ENCODE results near the gene PRDM5.

The PRDM5 gene

GRCh38 chr4:120672558-120673147, 249.9 kb downstream of the PRDM5 start:
- no peak overlapping the region for H3K27ac ChIP-seq
- TF ChIP-seq CTCF (IDR thresholded peaks at IDR 0.05; ENCODE audit: low read depth, low read length): no peak
- DNase-seq: no peak
- H3K36me3 ChIP-seq: no peaks in the 10 kb centered on the region
- H3K9me3 ChIP-seq (ENCODE audit: severe bottlenecking): peaks cover 2% of the 10 kb centered on the region
- H3K4me3 ChIP-seq (ENCODE audit: low read depth, low read length): no peak overlapping the region
- no peaks in the 10 kb centered on the region for H3K27me3 ChIP-seq (ENCODE audit: insufficient read depth, low read depth, severe bottlenecking)

GRCh38 chr4:120672076-120672475, 250.4 kb downstream of the PRDM5 start:
- TF ChIP-seq CTCF (IDR thresholded peaks at IDR 0.05; ENCODE audit: low read depth, low read length): no peak
- DNase-seq: no peak

GRCh38 chr4:120671538-120671937, 251.0 kb downstream of the PRDM5 start:
- no peak overlapping the region for H3K4me3 ChIP-seq (ENCODE audit: low read depth, low read length)
- H3K27me3 ChIP-seq (ENCODE audit: insufficient read depth, low read depth, severe bottlenecking): no peaks in the 10 kb centered on the region
- H3K27ac ChIP-seq: no peak overlapping the region
- no peak for DNase-seq
- no peaks in the 10 kb centered on the region for H3K36me3 ChIP-seq
- no peak for TF ChIP-seq CTCF (IDR thresholded peaks at IDR 0.05; ENCODE audit: low read depth, low read length)
- H3K9me3 ChIP-seq (ENCODE audit: severe bottlenecking): peaks cover 2% of the 10 kb centered on the region

More at GRCh38 chr4:120672076-120672475, 250.4 kb downstream of the PRDM5 start:
- H3K27me3 ChIP-seq (ENCODE audit: insufficient read depth, low read depth, severe bottlenecking): no peaks in the 10 kb centered on the region
- no peaks in the 10 kb centered on the region for H3K36me3 ChIP-seq
- no peak overlapping the region for H3K27ac ChIP-seq
- no peak overlapping the region for H3K4me3 ChIP-seq (ENCODE audit: low read depth, low read length)
- peaks cover 2% of the 10 kb centered on the region for H3K9me3 ChIP-seq (ENCODE audit: severe bottlenecking)

- no peak overlapping the region for H3K27ac ChIP-seq
- H3K27me3 ChIP-seq (ENCODE audit: insufficient read depth, low read depth, severe bottlenecking): no peaks in the 10 kb centered on the region
- H3K4me3 ChIP-seq (ENCODE audit: low read depth, low read length): no peak overlapping the region
- no peaks in the 10 kb centered on the region for H3K9me3 ChIP-seq (ENCODE audit: severe bottlenecking)
- no peaks in the 10 kb centered on the region for H3K36me3 ChIP-seq
- no peak for TF ChIP-seq CTCF (IDR thresholded peaks at IDR 0.05; ENCODE audit: low read depth, low read length)
- DNase-seq: no peak
These were observed 255.4 kb downstream of the PRDM5 start for GRCh38 chr4:120667102-120667501.

- no peaks in the 10 kb centered on the region for H3K9me3 ChIP-seq (ENCODE audit: severe bottlenecking)
- TF ChIP-seq CTCF (IDR thresholded peaks at IDR 0.05; ENCODE audit: low read depth, low read length): no peak
- peak; percentile 56 for DNase-seq
- H3K27me3 ChIP-seq (ENCODE audit: insufficient read depth, low read depth, severe bottlenecking): no peaks in the 10 kb centered on the region
- no peaks in the 10 kb centered on the region for H3K36me3 ChIP-seq
- no peak overlapping the region for H3K27ac ChIP-seq
- no peak overlapping the region for H3K4me3 ChIP-seq (ENCODE audit: low read depth, low read length)
These were observed 257.7 kb downstream of the PRDM5 start for GRCh38 chr4:120664851-120665250.

- TF ChIP-seq CTCF (IDR thresholded peaks at IDR 0.05; ENCODE audit: low read depth, low read length): no peak
- peak overlapping the region; percentile 25 for H3K27ac ChIP-seq
- no peaks in the 10 kb centered on the region for H3K36me3 ChIP-seq
- H3K4me3 ChIP-seq (ENCODE audit: low read depth, low read length): no peak overlapping the region
- H3K9me3 ChIP-seq (ENCODE audit: severe bottlenecking): no peaks in the 10 kb centered on the region
- H3K27me3 ChIP-seq (ENCODE audit: insufficient read depth, low read depth, severe bottlenecking): no peaks in the 10 kb centered on the region
- DNase-seq: peak; percentile 90
These were observed 262.8 kb downstream of the PRDM5 start for GRCh38 chr4:120659616-120660170.
